ENCODE measurements around the gene LRFN2. TPM values are rescaled to one million over a fixed set of nuclear protein-coding genes. Genes with fewer than 3 reads are reported as not detected.

The LRFN2 gene
- total RNA-seq, 1 donor = not detected

DNA sequence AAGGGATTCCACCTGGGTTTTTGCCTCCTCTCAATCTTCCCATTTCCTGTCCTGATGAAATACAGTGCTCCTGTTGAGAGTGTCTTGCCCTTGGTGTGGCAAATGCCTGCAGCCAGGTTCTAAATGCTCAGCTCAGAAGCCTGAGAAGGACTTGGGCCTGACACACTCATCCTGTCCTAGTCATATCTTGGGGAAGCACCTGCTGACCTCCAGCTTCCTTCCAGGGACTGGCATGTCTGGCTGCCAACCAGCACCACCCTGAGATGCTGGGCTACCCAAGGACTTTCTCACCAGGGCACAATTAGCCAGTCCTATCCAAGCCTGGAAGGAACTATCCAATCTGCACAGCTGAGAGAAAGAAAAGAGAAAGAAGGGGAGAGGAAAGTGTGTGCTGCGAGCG lies 43.4 kb downstream of the LRFN2 start:
- Histone ChIP-seq H3K79me2 (ENCODE audit: insufficient read depth, low read length) (no peaks in the 10 kb centered on the region), H3K27me3 (ENCODE audit: insufficient read depth, low read length) (peaks cover 4% of the 10 kb centered on the region), H3K4me3 (ENCODE audit: insufficient read depth, low read length) (no peak overlapping the region), H3K4me1 (ENCODE audit: insufficient read depth, low read length) (no peaks in the 10 kb centered on the region), H3K36me3 (ENCODE audit: insufficient read depth, low read length) (no peaks in the 10 kb centered on the region), H3K9me3 (ENCODE audit: low read depth, low read length) (no peaks in the 10 kb centered on the region), H2AFZ (ENCODE audit: low read length) (no peak overlapping the region), H3K4me2 (ENCODE audit: insufficient read depth, low read length) (no peak overlapping the region), H3K27ac (ENCODE audit: low read depth, low read length) (no peak overlapping the region), H4K20me1 (ENCODE audit: insufficient read depth, low read length) (no peaks in the 10 kb centered on the region)
- no peak for DNase-seq (ENCODE audit: insufficient read length, low spot score, missing footprints)
- TF ChIP-seq, protein P1, sequence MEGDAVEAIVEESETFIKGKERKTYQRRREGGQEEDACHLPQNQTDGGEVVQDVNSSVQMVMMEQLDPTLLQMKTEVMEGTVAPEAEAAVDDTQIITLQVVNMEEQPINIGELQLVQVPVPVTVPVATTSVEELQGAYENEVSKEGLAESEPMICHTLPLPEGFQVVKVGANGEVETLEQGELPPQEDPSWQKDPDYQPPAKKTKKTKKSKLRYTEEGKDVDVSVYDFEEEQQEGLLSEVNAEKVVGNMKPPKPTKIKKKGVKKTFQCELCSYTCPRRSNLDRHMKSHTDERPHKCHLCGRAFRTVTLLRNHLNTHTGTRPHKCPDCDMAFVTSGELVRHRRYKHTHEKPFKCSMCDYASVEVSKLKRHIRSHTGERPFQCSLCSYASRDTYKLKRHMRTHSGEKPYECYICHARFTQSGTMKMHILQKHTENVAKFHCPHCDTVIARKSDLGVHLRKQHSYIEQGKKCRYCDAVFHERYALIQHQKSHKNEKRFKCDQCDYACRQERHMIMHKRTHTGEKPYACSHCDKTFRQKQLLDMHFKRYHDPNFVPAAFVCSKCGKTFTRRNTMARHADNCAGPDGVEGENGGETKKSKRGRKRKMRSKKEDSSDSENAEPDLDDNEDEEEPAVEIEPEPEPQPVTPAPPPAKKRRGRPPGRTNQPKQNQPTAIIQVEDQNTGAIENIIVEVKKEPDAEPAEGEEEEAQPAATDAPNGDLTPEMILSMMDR (IDR thresholded peaks at IDR 0.05; ENCODE audit: extremely low read depth, low read depth, low read length) = no peak

GRCh38 chr6:40543146-40543545 lies 44.0 kb downstream of the LRFN2 start:
- Histone ChIP-seq H3K27ac (ENCODE audit: low read depth, low read length) (no peak overlapping the region), H3K27me3 (ENCODE audit: insufficient read depth, low read length) (peaks cover 4% of the 10 kb centered on the region), H3K9me3 (ENCODE audit: low read depth, low read length) (no peaks in the 10 kb centered on the region), H4K20me1 (ENCODE audit: insufficient read depth, low read length) (no peaks in the 10 kb centered on the region), H2AFZ (ENCODE audit: low read length) (no peak overlapping the region), H3K4me3 (ENCODE audit: insufficient read depth, low read length) (no peak overlapping the region), H3K4me1 (ENCODE audit: insufficient read depth, low read length) (no peaks in the 10 kb centered on the region), H3K4me2 (ENCODE audit: insufficient read depth, low read length) (no peak overlapping the region), H3K79me2 (ENCODE audit: insufficient read depth, low read length) (no peaks in the 10 kb centered on the region), H3K36me3 (ENCODE audit: insufficient read depth, low read length) (no peaks in the 10 kb centered on the region)
- TF ChIP-seq, protein P1 (IDR thresholded peaks at IDR 0.05; ENCODE audit: extremely low read depth, low read depth, low read length) = no peak
- no peak for DNase-seq (ENCODE audit: insufficient read length, low spot score, missing footprints)

GRCh38 chr6:40542175-40542764 lies 44.9 kb downstream of the LRFN2 start:
- no peaks in the 10 kb centered on the region for H3K79me2 ChIP-seq (ENCODE audit: insufficient read depth, low read length)
- H3K27me3 ChIP-seq (ENCODE audit: insufficient read depth, low read length) = peaks cover 4% of the 10 kb centered on the region
- TF ChIP-seq, protein P1 (IDR thresholded peaks at IDR 0.05; ENCODE audit: extremely low read depth, low read depth, low read length) = no peak
- H3K36me3 ChIP-seq (ENCODE audit: insufficient read depth, low read length) = no peaks in the 10 kb centered on the region
- no peak overlapping the region for H3K4me2 ChIP-seq (ENCODE audit: insufficient read depth, low read length)
- H3K4me1 ChIP-seq (ENCODE audit: insufficient read depth, low read length) = no peaks in the 10 kb centered on the region
- H4K20me1 ChIP-seq (ENCODE audit: insufficient read depth, low read length) = no peaks in the 10 kb centered on the region
- no peaks in the 10 kb centered on the region for H3K9me3 ChIP-seq (ENCODE audit: low read depth, low read length)
- no peak overlapping the region for H2AFZ ChIP-seq (ENCODE audit: low read length)
- no peak for DNase-seq (ENCODE audit: insufficient read length, low spot score, missing footprints)
- H3K4me3 ChIP-seq (ENCODE audit: insufficient read depth, low read length) = no peak overlapping the region
- no peak overlapping the region for H3K27ac ChIP-seq (ENCODE audit: low read depth, low read length)

DNA sequence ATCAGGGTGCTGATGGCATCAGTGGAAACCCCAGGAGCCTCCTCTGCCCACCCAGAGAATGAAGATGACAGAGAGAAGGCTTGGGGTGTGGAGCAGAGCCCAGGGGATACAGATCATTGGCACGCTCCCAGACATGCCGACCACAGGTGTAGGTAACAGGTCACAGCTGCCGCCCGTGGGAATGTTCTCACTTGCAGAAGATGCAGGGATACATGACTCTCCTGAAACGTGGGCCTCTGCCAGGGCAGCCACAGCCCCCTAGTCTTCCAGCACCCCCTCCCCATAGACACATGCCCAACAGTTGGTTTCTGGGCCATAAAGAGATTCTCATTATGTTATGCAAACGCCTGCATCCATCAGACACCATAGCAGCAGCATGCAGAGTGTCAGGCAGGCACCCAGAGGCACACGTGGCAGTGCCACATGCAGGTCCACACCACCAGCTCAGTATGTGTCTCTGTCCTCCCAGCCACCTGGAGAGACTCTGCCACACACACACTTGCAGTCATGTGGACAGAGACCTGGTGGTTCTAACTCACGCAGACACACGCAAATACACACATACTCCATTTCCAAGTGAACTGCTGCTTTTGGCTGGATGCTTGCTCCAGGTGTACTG lies 45.5 kb downstream of the LRFN2 start:
- H3K4me2 ChIP-seq (ENCODE audit: insufficient read depth, low read length) = no peak overlapping the region
- H3K27ac ChIP-seq (ENCODE audit: low read depth, low read length) = no peak overlapping the region
- no peaks in the 10 kb centered on the region for H3K9me3 ChIP-seq (ENCODE audit: low read depth, low read length)
- no peaks in the 10 kb centered on the region for H3K36me3 ChIP-seq (ENCODE audit: insufficient read depth, low read length)
- H4K20me1 ChIP-seq (ENCODE audit: insufficient read depth, low read length) = no peaks in the 10 kb centered on the region
- TF ChIP-seq, protein P1 (IDR thresholded peaks at IDR 0.05; ENCODE audit: extremely low read depth, low read depth, low read length) = no peak
- no peaks in the 10 kb centered on the region for H3K4me1 ChIP-seq (ENCODE audit: insufficient read depth, low read length)
- H3K4me3 ChIP-seq (ENCODE audit: insufficient read depth, low read length) = no peak overlapping the region
- no peak for DNase-seq (ENCODE audit: insufficient read length, low spot score, missing footprints)
- H2AFZ ChIP-seq (ENCODE audit: low read length) = no peak overlapping the region
- peaks cover 4% of the 10 kb centered on the region for H3K27me3 ChIP-seq (ENCODE audit: insufficient read depth, low read length)
- H3K79me2 ChIP-seq (ENCODE audit: insufficient read depth, low read length) = no peaks in the 10 kb centered on the region

Data from osteoblast (primary cell).